Tibial nerve (tissue), 3 donors: ENCODE results near the gene SYCE3.

ENCODE experiments used
- CTCF ChIP-seq, 5 experiments: fragments of 200-600 bp in 3 of 5; fragments of 450-650 bp in 2 of 5; sonication (generic) in 3 of 5; IDR thresholded peaks; one replicate each; pipeline ENCODE4 v1.5.1; 2016 to 2019; ENCODE audit warnings: antibody characterized with exemption in 5 of 5, mild to moderate bottlenecking in 3 of 5, moderate library complexity in 2 of 5
- POLR2A ChIP-seq, 2 donors: fragments of 450-650 bp; IDR thresholded peaks; one replicate each; pipeline ENCODE4 v1.6.1; 2017; ENCODE audit warnings: antibody characterized with exemption in 2 of 2, mild to moderate bottlenecking in 2 of 2, moderate library complexity in 2 of 2

- no peak for TF ChIP-seq POLR2A (IDR thresholded peaks at IDR 0.05)
- TF ChIP-seq CTCF (IDR thresholded peaks at IDR 0.05): no peak
Measured at GRCh38 chr22:50503475-50504145, 59.1 kb downstream of the SYCE3 start.
